ENCODE results near the gene AKAIN1. TPM values are rescaled to one million over a fixed set of nuclear protein-coding genes. Genes with fewer than 3 reads are reported as not detected.

AKAIN1 gene
- total and polyA plus RNA-seq, 10 of the 15 experiments (the other 5 are each of a cell fraction or from before 2014, with no cell fraction given): not detected

- DNase-seq (ENCODE audit: low read depth, low spot score) (no peak), ATAC-seq (no peak), FAIRE-seq (no peak)
- H3K4me2 ChIP-seq (ENCODE audit: control insufficient read depth, insufficient read depth): no peak overlapping the region
- ChIA-PET RAD21 (ENCODE audit: unreplicated experiment) (no interaction called here), CTCF (no interaction called here), SMC1A (ENCODE audit: uncharacterized antibody, unreplicated experiment) (no interaction called here), POLR2A (no interaction called here)
- H4K20me1 ChIP-seq (ENCODE audit: control insufficient read depth, insufficient read depth): no peaks in the 10 kb centered on the region
- no peaks in the 10 kb centered on the region for H3K79me2 ChIP-seq (ENCODE audit: control insufficient read depth, insufficient read depth, low read length)
- no peaks in the 10 kb centered on the region for H3K4me1 ChIP-seq (ENCODE audit: control insufficient read depth, insufficient read depth, low read length)
- WGBS (ENCODE audit: insufficient coverage, insufficient replicate concordance, low lambda C conversion rate, missing lambda C conversion rate): 18% methylated on average over 3 of the region's 3 CpGs
- H3K9ac ChIP-seq (ENCODE audit: control insufficient read depth, insufficient read depth, low read length): no peak overlapping the region
- intact Hi-C loops (cut with micrococcal nuclease; ENCODE audit: unreplicated experiment) (no loop called here), in situ Hi-C loops (cut with MboI) (no loop called here)
- no peak overlapping the region for H2AFZ ChIP-seq (ENCODE audit: control insufficient read depth, low read depth, low read length)
- TF ChIP-seq, protein P1, sequence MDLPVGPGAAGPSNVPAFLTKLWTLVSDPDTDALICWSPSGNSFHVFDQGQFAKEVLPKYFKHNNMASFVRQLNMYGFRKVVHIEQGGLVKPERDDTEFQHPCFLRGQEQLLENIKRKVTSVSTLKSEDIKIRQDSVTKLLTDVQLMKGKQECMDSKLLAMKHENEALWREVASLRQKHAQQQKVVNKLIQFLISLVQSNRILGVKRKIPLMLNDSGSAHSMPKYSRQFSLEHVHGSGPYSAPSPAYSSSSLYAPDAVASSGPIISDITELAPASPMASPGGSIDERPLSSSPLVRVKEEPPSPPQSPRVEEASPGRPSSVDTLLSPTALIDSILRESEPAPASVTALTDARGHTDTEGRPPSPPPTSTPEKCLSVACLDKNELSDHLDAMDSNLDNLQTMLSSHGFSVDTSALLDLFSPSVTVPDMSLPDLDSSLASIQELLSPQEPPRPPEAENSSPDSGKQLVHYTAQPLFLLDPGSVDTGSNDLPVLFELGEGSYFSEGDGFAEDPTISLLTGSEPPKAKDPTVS (IDR thresholded peaks at IDR 0.05; ENCODE audit: low read depth, low read length): no peak
- TF ChIP-seq RELA (IDR thresholded peaks at IDR 0.05; ENCODE audit: borderline replicate concordance, partially characterized antibody) (no peak), CBX3 (IDR thresholded peaks at IDR 0.05; ENCODE audit: borderline replicate concordance, low read depth) (no peak), JUND (IDR thresholded peaks at IDR 0.05; ENCODE audit: low read depth, low read length) (no peak), MEF2B (IDR thresholded peaks at IDR 0.05; ENCODE audit: partially characterized antibody, poor library complexity, severe bottlenecking) (no peak), RB1 (IDR thresholded peaks at IDR 0.05; ENCODE audit: borderline replicate concordance) (no peak), ZBTB33 (IDR thresholded peaks at IDR 0.05) (no peak), RAD21 (IDR thresholded peaks at IDR 0.05; ENCODE audit: insufficient read depth, low read depth, low read length) (no peak), SUPT20H (IDR thresholded peaks at IDR 0.05; ENCODE audit: borderline replicate concordance, control insufficient read depth, low read depth, low read length) (no peak), HCFC1 (IDR thresholded peaks at IDR 0.05; ENCODE audit: low read length) (no peak), CREM (IDR thresholded peaks at IDR 0.05; ENCODE audit: low read depth) (no peak), NR2C1 (IDR thresholded peaks at IDR 0.05) (no peak), JUNB (IDR thresholded peaks at IDR 0.05) (no peak), KDM1A (IDR thresholded peaks at IDR 0.05; ENCODE audit: borderline replicate concordance) (no peak), RAD51 (IDR thresholded peaks at IDR 0.05) (no peak)
- TF ChIP-seq, protein P2, sequence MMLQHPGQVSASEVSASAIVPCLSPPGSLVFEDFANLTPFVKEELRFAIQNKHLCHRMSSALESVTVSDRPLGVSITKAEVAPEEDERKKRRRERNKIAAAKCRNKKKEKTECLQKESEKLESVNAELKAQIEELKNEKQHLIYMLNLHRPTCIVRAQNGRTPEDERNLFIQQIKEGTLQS (IDR thresholded peaks at IDR 0.05; ENCODE audit: borderline replicate concordance, extremely low read depth, low read depth, low read length): no peak
- TF ChIP-seq, protein P3, sequence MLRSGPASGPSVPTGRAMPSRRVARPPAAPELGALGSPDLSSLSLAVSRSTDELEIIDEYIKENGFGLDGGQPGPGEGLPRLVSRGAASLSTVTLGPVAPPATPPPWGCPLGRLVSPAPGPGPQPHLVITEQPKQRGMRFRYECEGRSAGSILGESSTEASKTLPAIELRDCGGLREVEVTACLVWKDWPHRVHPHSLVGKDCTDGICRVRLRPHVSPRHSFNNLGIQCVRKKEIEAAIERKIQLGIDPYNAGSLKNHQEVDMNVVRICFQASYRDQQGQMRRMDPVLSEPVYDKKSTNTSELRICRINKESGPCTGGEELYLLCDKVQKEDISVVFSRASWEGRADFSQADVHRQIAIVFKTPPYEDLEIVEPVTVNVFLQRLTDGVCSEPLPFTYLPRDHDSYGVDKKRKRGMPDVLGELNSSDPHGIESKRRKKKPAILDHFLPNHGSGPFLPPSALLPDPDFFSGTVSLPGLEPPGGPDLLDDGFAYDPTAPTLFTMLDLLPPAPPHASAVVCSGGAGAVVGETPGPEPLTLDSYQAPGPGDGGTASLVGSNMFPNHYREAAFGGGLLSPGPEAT (IDR thresholded peaks at IDR 0.05; ENCODE audit: low read depth): no peak
- TF ChIP-seq, protein P4, sequence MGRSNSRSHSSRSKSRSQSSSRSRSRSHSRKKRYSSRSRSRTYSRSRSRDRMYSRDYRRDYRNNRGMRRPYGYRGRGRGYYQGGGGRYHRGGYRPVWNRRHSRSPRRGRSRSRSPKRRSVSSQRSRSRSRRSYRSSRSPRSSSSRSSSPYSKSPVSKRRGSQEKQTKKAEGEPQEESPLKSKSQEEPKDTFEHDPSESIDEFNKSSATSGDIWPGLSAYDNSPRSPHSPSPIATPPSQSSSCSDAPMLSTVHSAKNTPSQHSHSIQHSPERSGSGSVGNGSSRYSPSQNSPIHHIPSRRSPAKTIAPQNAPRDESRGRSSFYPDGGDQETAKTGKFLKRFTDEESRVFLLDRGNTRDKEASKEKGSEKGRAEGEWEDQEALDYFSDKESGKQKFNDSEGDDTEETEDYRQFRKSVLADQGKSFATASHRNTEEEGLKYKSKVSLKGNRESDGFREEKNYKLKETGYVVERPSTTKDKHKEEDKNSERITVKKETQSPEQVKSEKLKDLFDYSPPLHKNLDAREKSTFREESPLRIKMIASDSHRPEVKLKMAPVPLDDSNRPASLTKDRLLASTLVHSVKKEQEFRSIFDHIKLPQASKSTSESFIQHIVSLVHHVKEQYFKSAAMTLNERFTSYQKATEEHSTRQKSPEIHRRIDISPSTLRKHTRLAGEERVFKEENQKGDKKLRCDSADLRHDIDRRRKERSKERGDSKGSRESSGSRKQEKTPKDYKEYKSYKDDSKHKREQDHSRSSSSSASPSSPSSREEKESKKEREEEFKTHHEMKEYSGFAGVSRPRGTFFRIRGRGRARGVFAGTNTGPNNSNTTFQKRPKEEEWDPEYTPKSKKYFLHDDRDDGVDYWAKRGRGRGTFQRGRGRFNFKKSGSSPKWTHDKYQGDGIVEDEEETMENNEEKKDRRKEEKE (IDR thresholded peaks at IDR 0.05): no peak
- no peak overlapping the region for H3K27ac ChIP-seq (ENCODE audit: control insufficient read depth, insufficient read depth)
- BruUV-seq (replicated peaks): no TSS peak
- H3K9me3 ChIP-seq (replicated peaks; ENCODE audit: control insufficient read depth, insufficient read depth, low read length): no peaks in the 10 kb centered on the region
- no peaks in the 10 kb centered on the region for H3K36me3 ChIP-seq (ENCODE audit: control insufficient read depth in 2 of 2, insufficient read depth in 2 of 2, low read length in 1 of 2)
- H3K27me3 ChIP-seq (replicated peaks in 1 of 2; ENCODE audit: control insufficient read depth in 2 of 2, insufficient read depth in 2 of 2, low read length in 1 of 2): no peaks in the 10 kb centered on the region; a peak in 1 of 4 replicates
- no peak overlapping the region for H3K4me3 ChIP-seq
Measured at GRCh38 chr18:5180254-5180653, 16.8 kb downstream of the AKAIN1 start.

Measured in GM12878 (cell line).